ENCODE results near the gene SHANK3.

DNA sequence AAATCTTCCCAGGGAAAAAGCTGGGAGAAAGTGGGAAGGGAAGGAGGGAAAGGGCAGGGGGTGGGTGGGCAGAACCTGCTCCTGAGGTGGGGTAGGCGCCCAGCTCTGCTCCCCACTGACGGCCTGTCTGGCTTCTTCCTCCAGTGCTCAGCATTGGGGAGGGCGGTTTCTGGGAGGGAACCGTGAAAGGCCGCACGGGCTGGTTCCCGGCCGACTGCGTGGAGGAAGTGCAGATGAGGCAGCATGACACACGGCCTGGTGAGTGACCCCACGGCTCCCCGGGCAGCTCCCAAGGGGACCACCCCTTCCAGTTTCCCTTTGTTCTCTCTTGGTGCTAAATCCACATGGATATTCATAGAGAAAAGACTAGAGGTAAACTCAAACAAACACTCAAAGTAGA, 25.9 kb downstream of the SHANK3 start:
- TF ChIP-seq, protein P1, sequence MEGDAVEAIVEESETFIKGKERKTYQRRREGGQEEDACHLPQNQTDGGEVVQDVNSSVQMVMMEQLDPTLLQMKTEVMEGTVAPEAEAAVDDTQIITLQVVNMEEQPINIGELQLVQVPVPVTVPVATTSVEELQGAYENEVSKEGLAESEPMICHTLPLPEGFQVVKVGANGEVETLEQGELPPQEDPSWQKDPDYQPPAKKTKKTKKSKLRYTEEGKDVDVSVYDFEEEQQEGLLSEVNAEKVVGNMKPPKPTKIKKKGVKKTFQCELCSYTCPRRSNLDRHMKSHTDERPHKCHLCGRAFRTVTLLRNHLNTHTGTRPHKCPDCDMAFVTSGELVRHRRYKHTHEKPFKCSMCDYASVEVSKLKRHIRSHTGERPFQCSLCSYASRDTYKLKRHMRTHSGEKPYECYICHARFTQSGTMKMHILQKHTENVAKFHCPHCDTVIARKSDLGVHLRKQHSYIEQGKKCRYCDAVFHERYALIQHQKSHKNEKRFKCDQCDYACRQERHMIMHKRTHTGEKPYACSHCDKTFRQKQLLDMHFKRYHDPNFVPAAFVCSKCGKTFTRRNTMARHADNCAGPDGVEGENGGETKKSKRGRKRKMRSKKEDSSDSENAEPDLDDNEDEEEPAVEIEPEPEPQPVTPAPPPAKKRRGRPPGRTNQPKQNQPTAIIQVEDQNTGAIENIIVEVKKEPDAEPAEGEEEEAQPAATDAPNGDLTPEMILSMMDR (IDR thresholded peaks at IDR 0.05) = no peak
- no peak for TF ChIP-seq POLR2A (IDR thresholded peaks at IDR 0.05)
